ENCODE measurements around the gene DPY19L3.

GRCh38 chr19:32373585-32374295, 31.8 kb upstream of the DPY19L3 start:
- TF ChIP-seq, protein P1, sequence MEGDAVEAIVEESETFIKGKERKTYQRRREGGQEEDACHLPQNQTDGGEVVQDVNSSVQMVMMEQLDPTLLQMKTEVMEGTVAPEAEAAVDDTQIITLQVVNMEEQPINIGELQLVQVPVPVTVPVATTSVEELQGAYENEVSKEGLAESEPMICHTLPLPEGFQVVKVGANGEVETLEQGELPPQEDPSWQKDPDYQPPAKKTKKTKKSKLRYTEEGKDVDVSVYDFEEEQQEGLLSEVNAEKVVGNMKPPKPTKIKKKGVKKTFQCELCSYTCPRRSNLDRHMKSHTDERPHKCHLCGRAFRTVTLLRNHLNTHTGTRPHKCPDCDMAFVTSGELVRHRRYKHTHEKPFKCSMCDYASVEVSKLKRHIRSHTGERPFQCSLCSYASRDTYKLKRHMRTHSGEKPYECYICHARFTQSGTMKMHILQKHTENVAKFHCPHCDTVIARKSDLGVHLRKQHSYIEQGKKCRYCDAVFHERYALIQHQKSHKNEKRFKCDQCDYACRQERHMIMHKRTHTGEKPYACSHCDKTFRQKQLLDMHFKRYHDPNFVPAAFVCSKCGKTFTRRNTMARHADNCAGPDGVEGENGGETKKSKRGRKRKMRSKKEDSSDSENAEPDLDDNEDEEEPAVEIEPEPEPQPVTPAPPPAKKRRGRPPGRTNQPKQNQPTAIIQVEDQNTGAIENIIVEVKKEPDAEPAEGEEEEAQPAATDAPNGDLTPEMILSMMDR (conservative IDR thresholded peaks at IDR 0.05 in 1 of 2, IDR thresholded peaks at IDR 0.05 in 1 of 2; ENCODE audit: low read depth in 1 of 2, low read length in 2 of 2) = no peak
- no peak for TF ChIP-seq EZH2 (IDR thresholded peaks at IDR 0.05; ENCODE audit: low read length, missing control alignments)

All from fibroblast of lung (primary cell).